ENCODE measurements around the gene HES6.

Gene HES6

GRCh38 chr2:238231251-238231793 lies 8.5 kb downstream of the HES6 start:
- peak; percentile 84 for DNase-seq

GRCh38 chr2:238230699-238231098 lies 9.1 kb downstream of the HES6 start:
- no peak for DNase-seq

GRCh38 chr2:238228700-238229099 lies 11.1 kb downstream of the HES6 start:
- DNase-seq, result no peak

- DNase-seq, result no peak
Measured at GRCh38 chr2:238227587-238228032, 12.2 kb downstream of the HES6 start.

- DNase-seq, result no peak
Measured at GRCh38 chr2:238226698-238227586, 12.9 kb downstream of the HES6 start.

- DNase-seq, result no peak
Measured at GRCh38 chr2:238225911-238226697, 13.7 kb downstream of the HES6 start.

- no peak for DNase-seq
Measured at GRCh38 chr2:238225121-238225520, 14.7 kb downstream of the HES6 start.

GRCh38 chr2:238224356-238225035 lies 15.3 kb downstream of the HES6 start:
- no peak for DNase-seq

GRCh38 chr2:238220892-238221521 lies 18.8 kb downstream of the HES6 start:
- DNase-seq, result no peak

- DNase-seq, result no peak
Measured at GRCh38 chr2:238220274-238220891, 19.5 kb downstream of the HES6 start.

- DNase-seq, result no peak
Measured at GRCh38 chr2:238216651-238217184, 23.1 kb downstream of the HES6 start.

GRCh38 chr2:238207006-238207405 lies 32.8 kb downstream of the HES6 start:
- DNase-seq, result no peak

- DNase-seq, result peak; percentile 10
Measured at GRCh38 chr2:238203973-238204683, 35.7 kb downstream of the HES6 start.

GRCh38 chr2:238203094-238203972 lies 36.5 kb downstream of the HES6 start, which contains the start of gene ILKAP:
ILKAP (minus strand) TSS chr2:238203695; CDS start chr2:238203553, 142 bp downstream.
- peak; percentile 91 for DNase-seq

- DNase-seq, result no peak
Measured at GRCh38 chr2:238202326-238203093, 37.3 kb downstream of the HES6 start.

- no peak for DNase-seq
Measured at GRCh38 chr2:238190445-238190844, 49.4 kb downstream of the HES6 start.
